Measurements from ENCODE around the gene TMEM138. TPM values are rescaled to one million over a fixed set of nuclear protein-coding genes. Genes with fewer than 3 reads are reported as not detected.
"Not testable (repeated sequence)": the region's sequence is repeated elsewhere in the genome, so short reads cannot be mapped to it uniquely, and the experiment has no call there.

Gene TMEM138
- polyA plus RNA-seq, 4 donors = 24.9 to 48.3 (median 38.7) TPM

DNA sequence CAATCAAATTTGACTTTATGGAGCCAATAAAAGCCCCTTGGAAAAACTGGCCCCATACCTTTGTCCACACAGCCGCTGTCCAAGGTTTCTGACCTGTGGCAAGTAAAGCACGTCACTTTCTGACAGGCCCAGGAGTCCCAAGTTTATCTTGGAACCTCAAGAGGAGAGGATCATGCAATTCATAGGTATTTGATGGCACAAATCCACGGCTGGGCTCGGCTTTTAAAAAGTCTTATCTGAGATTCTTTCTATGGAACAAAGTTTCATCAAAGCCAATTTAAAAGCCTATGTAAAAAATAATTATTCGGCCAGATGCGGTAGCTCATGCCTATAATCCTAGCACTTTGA is 13.6 kb downstream of the TMEM138 start:
- Histone ChIP-seq H3K9me3 (ENCODE audit: control insufficient read depth in 2 of 2, insufficient read depth in 1 of 2, low read depth in 1 of 2, low read length in 1 of 2) (peaks cover 0 to 4% of the 10 kb centered on the region in 2 donors), H3K36me3 (ENCODE audit: control insufficient read depth in 3 of 3, insufficient read depth in 2 of 3, low read depth in 1 of 3, low read length in 3 of 3) (peaks cover 0 to 8% (median 0%) of the 10 kb centered on the region in 3 donors), H3K4me1 (ENCODE audit: control insufficient read depth in 3 of 3, insufficient read depth in 2 of 3, low read depth in 1 of 3, low read length in 2 of 3) (no peaks in the 10 kb centered on the region), H3K4me3 (ENCODE audit: low read depth in 1 of 3, low read length in 3 of 3) (no peak overlapping the region), H3K27ac (ENCODE audit: low read depth in 1 of 3, low read length in 2 of 3) (no peak overlapping the region), H3K27me3 (ENCODE audit: control insufficient read depth in 3 of 3, insufficient read depth in 3 of 3, low read length in 3 of 3) (no peaks in the 10 kb centered on the region)
- no peak for DNase-seq
- 77 to 95% (median 82%) methylated on average over 6 of the region's 6 CpGs for WGBS, 3 donors
- no peak for FAIRE-seq

DNA sequence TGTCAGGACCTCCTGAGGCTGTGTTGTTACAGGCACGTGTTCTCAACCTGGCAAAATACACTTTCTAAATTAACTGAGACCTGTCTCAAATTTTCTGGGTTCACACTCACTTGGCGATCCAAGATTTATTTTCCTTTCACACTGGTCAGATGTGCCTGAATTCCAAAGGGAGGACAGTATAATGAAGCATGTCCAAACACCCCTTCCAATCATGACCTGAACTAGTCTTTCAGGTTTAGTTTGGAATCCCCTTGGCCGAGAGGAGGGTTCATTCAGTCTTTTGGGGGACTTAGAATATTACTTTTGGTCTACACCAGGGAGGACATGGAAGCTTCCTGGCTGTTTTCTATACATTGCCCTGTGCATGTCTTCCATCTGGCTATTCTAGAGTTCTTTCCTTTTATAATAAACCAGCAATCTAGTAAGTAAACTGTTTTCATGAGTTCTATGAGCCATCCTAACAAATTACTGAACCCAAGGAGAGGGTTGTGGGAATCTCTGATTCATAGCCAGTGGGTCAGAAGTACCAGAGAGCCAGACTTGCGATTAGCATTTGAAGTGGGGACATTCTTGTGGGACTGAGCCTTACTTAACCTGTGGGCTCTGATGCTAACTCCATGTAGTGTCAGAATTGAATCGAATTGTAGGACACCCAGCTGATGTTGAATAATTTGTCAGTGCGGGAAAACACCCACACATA is 15.4 kb downstream of the TMEM138 start:
- H3K27ac ChIP-seq (ENCODE audit: low read depth in 1 of 3, low read length in 2 of 3) = no peak overlapping the region
- FAIRE-seq (no peak), DNase-seq (no peak)
- H3K4me3 ChIP-seq (ENCODE audit: low read depth in 1 of 3, low read length in 3 of 3) = no peak overlapping the region
- 93 to 94% (median 94%) methylated on average over 6 of the region's 6 CpGs for WGBS, 3 donors
- H3K4me1 ChIP-seq (ENCODE audit: control insufficient read depth in 3 of 3, insufficient read depth in 2 of 3, low read depth in 1 of 3, low read length in 2 of 3) = no peaks in the 10 kb centered on the region
- H3K36me3 ChIP-seq (ENCODE audit: control insufficient read depth in 3 of 3, insufficient read depth in 2 of 3, low read depth in 1 of 3, low read length in 3 of 3) = peaks cover 0 to 2% (median 0%) of the 10 kb centered on the region in 3 donors
- H3K9me3 ChIP-seq (ENCODE audit: control insufficient read depth in 2 of 2, insufficient read depth in 1 of 2, low read depth in 1 of 2, low read length in 1 of 2) = peaks cover 0 to 4% of the 10 kb centered on the region in 2 donors
- no peaks in the 10 kb centered on the region for H3K27me3 ChIP-seq (ENCODE audit: control insufficient read depth in 3 of 3, insufficient read depth in 3 of 3, low read length in 3 of 3)

DNA sequence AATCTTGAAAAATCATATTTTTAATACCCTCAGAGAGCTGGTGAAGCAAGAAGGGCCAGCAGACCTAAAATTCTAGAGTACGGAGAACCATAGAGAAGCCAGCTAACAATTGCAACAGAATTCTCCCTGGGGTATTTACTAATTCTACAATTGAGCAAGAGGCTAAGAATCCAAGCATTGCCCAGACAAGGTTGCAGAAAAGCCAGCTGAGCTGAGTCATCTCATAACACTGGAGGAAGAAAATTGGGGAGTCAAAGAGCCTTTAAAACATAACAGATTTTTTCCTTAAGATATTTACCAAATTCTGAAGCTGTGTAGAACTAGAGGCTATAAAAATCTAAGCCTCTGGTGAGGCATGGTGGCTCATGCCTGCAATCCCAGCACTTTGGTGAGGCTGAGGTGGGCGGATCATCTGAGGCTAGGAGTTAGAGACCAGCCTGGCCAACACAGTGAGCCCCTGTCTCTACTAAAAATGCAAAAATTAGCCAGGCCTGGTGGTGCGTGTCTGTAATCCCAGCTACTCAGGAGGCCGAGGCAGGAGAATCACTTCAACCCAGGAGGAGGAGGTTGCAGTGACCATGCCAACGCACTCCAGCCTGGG is 16.6 kb downstream of the TMEM138 start:
- no peaks in the 10 kb centered on the region for H3K27me3 ChIP-seq (ENCODE audit: control insufficient read depth in 3 of 3, insufficient read depth in 3 of 3, low read length in 3 of 3)
- no peak for FAIRE-seq
- peaks cover 0 to 4% of the 10 kb centered on the region in 2 donors for H3K9me3 ChIP-seq (ENCODE audit: control insufficient read depth in 2 of 2, insufficient read depth in 1 of 2, low read depth in 1 of 2, low read length in 1 of 2)
- 93 to 95% (median 93%) methylated on average over 5 of the region's 5 CpGs for WGBS, 3 donors
- peaks cover 0 to 2% (median 0%) of the 10 kb centered on the region in 3 donors for H3K36me3 ChIP-seq (ENCODE audit: control insufficient read depth in 3 of 3, insufficient read depth in 2 of 3, low read depth in 1 of 3, low read length in 3 of 3)
- no peak for DNase-seq
- H3K4me1 ChIP-seq (ENCODE audit: control insufficient read depth in 3 of 3, insufficient read depth in 2 of 3, low read depth in 1 of 3, low read length in 2 of 3) = no peaks in the 10 kb centered on the region
- H3K4me3 ChIP-seq (ENCODE audit: low read depth in 1 of 3, low read length in 3 of 3) = no peak overlapping the region
- no peak overlapping the region for H3K27ac ChIP-seq (ENCODE audit: low read depth in 1 of 3, low read length in 2 of 3)

DNA sequence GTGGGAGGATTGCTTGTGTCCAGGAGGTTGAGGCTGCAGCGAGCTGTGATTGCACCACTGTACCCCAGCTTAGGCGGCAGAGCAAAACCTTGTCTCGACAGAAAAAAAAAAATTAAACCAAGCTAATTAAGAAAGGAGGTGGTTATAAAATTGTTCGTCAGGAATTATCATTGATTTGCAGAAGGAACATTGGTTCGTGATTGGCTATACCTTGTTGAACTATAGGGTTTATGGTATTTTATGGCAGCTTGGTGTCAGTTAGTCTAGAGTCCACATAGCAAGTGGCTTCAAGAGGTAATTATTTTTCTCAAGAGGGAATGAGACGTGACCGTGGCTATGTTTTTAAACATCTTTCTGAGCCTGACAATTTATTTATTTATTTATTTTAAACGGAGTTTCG is 18.7 kb downstream of the TMEM138 start:
- Histone ChIP-seq H3K4me3 (ENCODE audit: low read depth in 1 of 3, low read length in 3 of 3) (no peak overlapping the region), H3K9me3 (ENCODE audit: control insufficient read depth in 2 of 2, insufficient read depth in 1 of 2, low read depth in 1 of 2, low read length in 1 of 2) (no peaks in the 10 kb centered on the region), H3K4me1 (ENCODE audit: control insufficient read depth in 3 of 3, insufficient read depth in 2 of 3, low read depth in 1 of 3, low read length in 2 of 3) (no peaks in the 10 kb centered on the region), H3K27ac (ENCODE audit: low read depth in 1 of 3, low read length in 2 of 3) (no peak overlapping the region), H3K27me3 (ENCODE audit: control insufficient read depth in 3 of 3, insufficient read depth in 3 of 3, low read length in 3 of 3) (no peaks in the 10 kb centered on the region), H3K36me3 (ENCODE audit: control insufficient read depth in 3 of 3, insufficient read depth in 2 of 3, low read depth in 1 of 3, low read length in 3 of 3) (peaks cover 0 to 5% (median 0%) of the 10 kb centered on the region in 3 donors)
- WGBS, 3 donors = 26 to 73% (median 45%) methylated on average over 9 of the region's 9 CpGs
- FAIRE-seq (no peak), DNase-seq (peak; percentile 49 to 90)

DNA sequence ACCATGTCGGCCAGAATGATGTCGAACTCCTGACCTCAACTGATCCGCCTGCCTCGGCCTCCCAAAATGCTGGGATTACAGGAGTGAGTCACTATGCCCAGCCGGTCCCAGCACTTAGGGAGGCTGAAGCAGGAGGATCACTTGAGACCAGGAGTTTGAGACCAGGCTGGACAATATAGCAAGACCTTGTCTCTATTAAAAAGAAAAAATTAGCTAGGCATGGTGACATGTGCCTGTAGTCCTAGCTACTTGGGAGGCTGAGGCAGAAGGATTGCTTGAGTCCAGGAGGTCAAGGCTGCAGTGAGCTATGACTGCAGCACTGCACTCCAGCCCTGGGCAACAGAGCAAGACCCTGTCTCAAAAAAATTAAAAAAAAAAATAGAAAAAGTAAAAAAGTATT is 21.7 kb downstream of the TMEM138 start:
- not testable (repeated sequence) for DNase-seq; H3K36me3 ChIP-seq (ENCODE audit: control insufficient read depth in 3 of 3, insufficient read depth in 2 of 3, low read depth in 1 of 3, low read length in 3 of 3); H3K27me3 ChIP-seq (ENCODE audit: control insufficient read depth in 3 of 3, insufficient read depth in 3 of 3, low read length in 3 of 3); H3K9me3 ChIP-seq (ENCODE audit: control insufficient read depth in 2 of 2, insufficient read depth in 1 of 2, low read depth in 1 of 2, low read length in 1 of 2); H3K4me1 ChIP-seq (ENCODE audit: control insufficient read depth in 3 of 3, insufficient read depth in 2 of 3, low read depth in 1 of 3, low read length in 2 of 3); H3K27ac ChIP-seq (ENCODE audit: low read depth in 1 of 3, low read length in 2 of 3); FAIRE-seq; H3K4me3 ChIP-seq (ENCODE audit: low read depth in 1 of 3, low read length in 3 of 3)
- 93 to 95% (median 94%) methylated on average over 5 of the region's 5 CpGs for WGBS, 3 donors

GRCh38 chr11:61384271-61385242 is 22.4 kb downstream of the TMEM138 start:
- FAIRE-seq (no peak), DNase-seq (peak; percentile 26 to 71)
- Histone ChIP-seq H3K9me3 (ENCODE audit: control insufficient read depth in 2 of 2, insufficient read depth in 1 of 2, low read depth in 1 of 2, low read length in 1 of 2) (no peaks in the 10 kb centered on the region), H3K27ac (ENCODE audit: low read depth in 1 of 3, low read length in 2 of 3) (no peak overlapping the region), H3K27me3 (ENCODE audit: control insufficient read depth in 3 of 3, insufficient read depth in 3 of 3, low read length in 3 of 3) (no peaks in the 10 kb centered on the region), H3K36me3 (ENCODE audit: control insufficient read depth in 3 of 3, insufficient read depth in 2 of 3, low read depth in 1 of 3, low read length in 3 of 3) (peaks cover 0 to 5% (median 0%) of the 10 kb centered on the region in 3 donors), H3K4me1 (ENCODE audit: control insufficient read depth in 3 of 3, insufficient read depth in 2 of 3, low read depth in 1 of 3, low read length in 2 of 3) (no peaks in the 10 kb centered on the region), H3K4me3 (ENCODE audit: low read depth in 1 of 3, low read length in 3 of 3) (no peak overlapping the region)
- 62 to 79% (median 73%) methylated on average over 15 of the region's 15 CpGs for WGBS, 3 donors

DNA sequence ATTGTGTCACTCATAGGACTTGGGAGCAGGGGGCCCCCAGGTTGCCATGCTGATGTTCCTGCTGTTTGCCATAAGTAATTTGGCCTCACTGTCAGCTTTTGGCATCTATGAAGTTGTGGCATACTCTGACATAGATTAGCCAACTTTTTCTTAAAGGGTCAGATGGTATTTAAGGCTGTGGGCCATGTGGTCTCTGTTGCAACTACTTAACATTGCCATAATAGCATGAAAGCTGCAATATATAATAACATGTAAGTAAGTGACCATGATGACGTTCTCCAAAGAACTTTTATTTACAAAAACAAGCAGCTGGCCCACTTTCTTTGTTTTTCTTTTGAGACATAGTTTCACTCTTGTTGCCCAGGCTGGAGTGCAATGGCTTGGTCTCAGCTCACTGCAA is 28.0 kb downstream of the TMEM138 start:
- Histone ChIP-seq H3K36me3 (ENCODE audit: control insufficient read depth in 3 of 3, insufficient read depth in 2 of 3, low read depth in 1 of 3, low read length in 3 of 3) (peaks cover 0 to 9% (median 0%) of the 10 kb centered on the region in 3 donors), H3K27me3 (ENCODE audit: control insufficient read depth in 3 of 3, insufficient read depth in 3 of 3, low read length in 3 of 3) (no peaks in the 10 kb centered on the region), H3K27ac (ENCODE audit: low read depth in 1 of 3, low read length in 2 of 3) (no peak overlapping the region), H3K4me1 (ENCODE audit: control insufficient read depth in 3 of 3, insufficient read depth in 2 of 3, low read depth in 1 of 3, low read length in 2 of 3) (peaks cover 0 to 13% (median 3%) of the 10 kb centered on the region in 3 donors), H3K4me3 (ENCODE audit: low read depth in 1 of 3, low read length in 3 of 3) (no peak overlapping the region), H3K9me3 (ENCODE audit: control insufficient read depth in 2 of 2, insufficient read depth in 1 of 2, low read depth in 1 of 2, low read length in 1 of 2) (no peaks in the 10 kb centered on the region)
- 71 to 92% (median 88%) methylated on average over 1 of the region's 1 CpG for WGBS, 3 donors
- FAIRE-seq (no peak), DNase-seq (no peak)

- Histone ChIP-seq H3K4me3 (ENCODE audit: low read depth in 1 of 3, low read length in 3 of 3) (peak overlapping the region; percentile 52 to 66 (median 65)), H3K4me1 (ENCODE audit: control insufficient read depth in 3 of 3, insufficient read depth in 2 of 3, low read depth in 1 of 3, low read length in 2 of 3) (peaks cover 0 to 13% (median 3%) of the 10 kb centered on the region in 3 donors), H3K36me3 (ENCODE audit: control insufficient read depth in 3 of 3, insufficient read depth in 2 of 3, low read depth in 1 of 3, low read length in 3 of 3) (peaks cover 0 to 27% (median 5%) of the 10 kb centered on the region in 3 donors), H3K9me3 (ENCODE audit: control insufficient read depth in 2 of 2, insufficient read depth in 1 of 2, low read depth in 1 of 2, low read length in 1 of 2) (no peaks in the 10 kb centered on the region), H3K27me3 (ENCODE audit: control insufficient read depth in 3 of 3, insufficient read depth in 3 of 3, low read length in 3 of 3) (no peaks in the 10 kb centered on the region), H3K27ac (ENCODE audit: low read depth in 1 of 3, low read length in 2 of 3) (peak overlapping the region in 2 of 3 donors; percentile 51 to 71)
- DNase-seq = peak; percentile 20 to 48
- 2 to 6% (median 3%) methylated on average over 15 of the region's 15 CpGs for WGBS, 3 donors
- no peak for FAIRE-seq
Observed at GRCh38 chr11:61392981-61393595, 30.9 kb downstream of the TMEM138 start.
